Measurements from ENCODE around the gene NUDT4B. TPM values are rescaled to one million over a fixed set of nuclear protein-coding genes. Genes with fewer than 3 reads are reported as not detected.
"Not testable (repeated sequence)": the region's sequence is repeated elsewhere in the genome, so short reads cannot be mapped to it uniquely, and the experiment has no call there.

Gene NUDT4B
- 7.6 and 11.6 TPM in 2 replicates for total RNA-seq

GRCh38 chr1:148748563-148749334 lies at the start of gene NUDT4B:
TSS of gene NUDT4B (plus strand) at chr1:148748774. CDS start at chr1:148748953, 179 bp downstream.
- DNase-seq (ENCODE audit: low read depth): not testable (repeated sequence)

DNA sequence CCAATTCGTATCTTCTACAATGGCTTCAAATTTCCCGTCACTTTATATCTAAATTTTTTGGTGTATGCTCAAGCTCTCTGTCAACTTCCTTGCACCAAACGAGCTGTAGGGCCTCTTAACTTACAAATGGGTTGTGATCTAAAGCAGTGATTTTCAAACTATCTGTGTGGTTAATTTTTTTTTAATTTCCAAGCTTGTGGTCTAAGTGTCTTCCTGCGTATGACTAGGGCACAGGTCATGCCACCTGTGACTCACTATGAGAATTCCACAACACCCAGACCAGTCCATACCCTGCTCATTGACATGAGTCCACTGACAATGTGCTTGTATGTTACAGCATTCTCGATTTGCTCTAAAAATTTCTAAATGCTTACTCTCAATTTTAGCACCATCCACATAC lies 49.2 kb upstream of the NUDT4B start:
- DNase-seq (ENCODE audit: low read depth): not testable (repeated sequence)

DNA sequence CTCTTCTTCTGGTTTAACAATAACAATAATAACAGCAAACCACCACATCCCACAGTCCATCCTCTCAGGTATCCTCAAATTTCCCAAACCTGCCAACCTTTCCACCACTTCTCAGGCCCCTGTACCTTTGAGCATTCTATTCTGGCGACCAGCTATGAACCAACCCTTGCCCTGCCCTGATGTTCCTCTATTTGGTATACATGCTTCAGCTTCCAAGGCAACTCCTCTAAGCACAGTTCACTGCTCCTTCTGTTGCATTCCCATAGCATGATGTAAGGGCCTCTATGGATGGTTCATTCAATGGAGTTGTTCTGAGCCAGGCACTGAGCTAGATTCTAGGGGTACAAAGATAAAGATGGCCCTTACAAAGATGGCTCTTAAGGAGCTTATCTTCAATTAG lies 46.3 kb upstream of the NUDT4B start:
- DNase-seq (ENCODE audit: low read depth): not testable (repeated sequence)

DNA sequence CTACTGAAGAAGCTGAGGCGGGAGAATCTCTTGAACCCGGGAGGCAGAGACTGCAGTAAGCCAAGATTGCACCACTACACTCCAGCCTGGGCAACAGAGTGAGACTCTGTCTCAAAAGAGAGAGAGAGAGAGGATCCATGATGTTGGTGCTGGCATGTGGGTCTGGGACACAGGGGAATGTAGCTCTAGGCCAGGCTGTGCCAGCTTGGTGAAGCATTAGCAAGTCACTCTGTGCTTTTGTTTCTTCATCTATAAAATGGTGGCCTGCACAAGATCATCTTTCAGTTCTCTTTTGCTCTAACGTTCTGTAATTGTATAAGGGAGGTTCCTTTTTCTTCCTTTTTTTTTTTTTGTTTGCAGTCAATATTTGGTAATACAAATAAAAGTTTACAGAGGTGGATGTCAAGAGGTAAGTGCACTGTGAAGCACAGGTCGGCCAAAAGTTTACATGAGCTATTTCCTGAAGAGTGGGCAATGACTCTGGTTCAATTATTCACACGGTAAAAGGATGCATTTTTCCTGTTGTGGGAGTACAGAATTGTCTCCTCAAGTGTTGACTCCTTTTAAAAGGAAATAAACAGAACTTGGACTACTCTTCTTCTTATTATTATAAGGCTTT lies 44.5 kb upstream of the NUDT4B start:
- not testable (repeated sequence) for DNase-seq (ENCODE audit: low read depth)

GRCh38 chr1:148705316-148705948 lies 43.1 kb upstream of the NUDT4B start:
- DNase-seq (ENCODE audit: low read depth): not testable (repeated sequence)

GRCh38 chr1:148708779-148709333 lies 39.7 kb upstream of the NUDT4B start:
- DNase-seq (ENCODE audit: low read depth): not testable (repeated sequence)

GRCh38 chr1:148710772-148711523 lies 37.6 kb upstream of the NUDT4B start:
- not testable (repeated sequence) for DNase-seq (ENCODE audit: low read depth)

DNA sequence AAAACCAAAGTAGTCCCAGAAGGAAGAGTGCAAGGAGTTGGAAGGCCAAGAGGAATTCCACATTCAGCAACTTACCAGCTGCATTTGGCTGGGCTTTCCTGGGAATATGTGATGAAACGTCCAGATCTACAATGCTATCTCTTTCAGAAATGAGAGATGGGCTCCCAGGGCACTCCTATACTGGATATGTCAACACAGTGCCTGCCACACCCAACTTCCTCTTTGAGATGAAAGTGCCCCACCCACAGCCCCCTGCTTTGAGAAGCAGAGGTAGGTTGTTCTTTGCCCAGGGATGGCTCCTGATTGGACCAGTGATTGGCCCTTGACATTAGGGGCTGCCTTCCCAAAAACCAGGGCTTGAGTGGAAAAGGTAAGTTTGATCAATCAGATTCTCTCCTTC lies 36.2 kb upstream of the NUDT4B start:
- not testable (repeated sequence) for DNase-seq (ENCODE audit: low read depth)

DNA sequence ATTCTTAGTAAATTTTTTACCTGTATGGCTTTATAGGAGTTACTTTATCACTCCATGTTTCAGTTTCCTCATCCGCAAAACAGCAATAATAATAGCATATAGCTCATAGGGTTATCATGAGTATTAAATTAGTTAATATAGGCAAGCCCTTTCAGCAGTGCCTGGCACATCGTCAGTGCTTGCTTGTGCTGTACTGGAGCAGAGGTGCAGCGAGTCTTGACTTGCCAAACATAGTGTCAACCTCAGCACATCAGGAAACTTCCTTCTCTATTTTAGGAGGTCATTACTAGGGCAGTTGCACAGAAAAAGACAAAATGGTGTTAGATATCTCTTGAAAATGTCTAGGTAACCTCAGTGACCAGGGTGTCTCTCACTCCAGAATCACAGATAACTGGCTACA lies 33.1 kb upstream of the NUDT4B start:
- DNase-seq (ENCODE audit: low read depth): not testable (repeated sequence)

DNA sequence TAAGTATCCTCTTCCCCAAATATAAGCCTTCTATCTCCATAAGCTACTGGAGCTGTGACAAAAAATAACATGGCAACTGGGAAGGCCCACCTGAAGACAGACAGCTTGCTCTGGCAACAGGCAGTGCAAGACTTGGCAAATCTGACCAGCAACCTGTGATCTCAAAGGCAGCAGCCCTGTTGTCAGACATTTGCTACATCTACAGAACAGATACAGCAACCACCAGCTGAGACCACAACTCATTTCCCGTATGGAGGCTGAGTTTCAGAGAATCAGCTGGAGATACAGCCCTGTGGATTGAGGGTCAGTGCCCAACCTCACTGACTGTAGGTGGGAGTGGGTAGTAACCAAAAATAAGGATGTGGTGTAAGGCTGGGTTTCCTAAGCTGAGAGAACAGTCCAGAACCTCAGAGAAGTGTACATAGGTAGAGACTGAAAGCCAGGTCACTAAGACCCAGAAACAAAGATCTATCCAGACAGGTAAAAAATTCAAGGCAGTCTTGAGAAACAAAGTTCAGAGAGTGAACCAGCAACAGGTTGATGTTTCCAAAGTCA lies 31.5 kb upstream of the NUDT4B start:
- not testable (repeated sequence) for DNase-seq (ENCODE audit: low read depth)

GRCh38 chr1:148720918-148721317 lies 27.7 kb upstream of the NUDT4B start:
- not testable (repeated sequence) for DNase-seq (ENCODE audit: low read depth)

GRCh38 chr1:148722758-148723157 lies 25.8 kb upstream of the NUDT4B start:
- DNase-seq (ENCODE audit: low read depth): not testable (repeated sequence)

GRCh38 chr1:148723515-148723914 lies 25.1 kb upstream of the NUDT4B start:
- not testable (repeated sequence) for DNase-seq (ENCODE audit: low read depth)

DNA sequence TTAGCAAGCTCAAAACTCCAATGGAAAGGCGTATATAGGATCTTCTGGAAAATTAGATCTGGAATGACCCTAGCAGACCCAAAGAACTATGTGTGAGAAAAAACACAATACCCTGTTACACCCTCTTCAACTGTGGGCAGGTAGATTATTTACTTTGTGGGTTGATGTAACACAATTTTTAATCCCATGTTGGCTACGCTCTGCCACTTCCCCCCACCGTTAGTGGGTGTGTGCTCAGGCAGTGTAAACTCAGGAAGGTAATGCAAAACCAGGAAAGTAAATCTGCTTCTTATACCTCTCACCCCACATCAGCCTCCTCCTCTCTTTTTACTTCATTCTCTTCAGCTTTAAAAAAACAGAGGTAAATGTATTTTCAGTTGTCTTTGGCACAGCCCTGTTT lies 23.7 kb upstream of the NUDT4B start:
- DNase-seq (ENCODE audit: low read depth): not testable (repeated sequence)

- DNase-seq (ENCODE audit: low read depth): not testable (repeated sequence)
These were observed 20.7 kb upstream of the NUDT4B start for GRCh38 chr1:148727862-148728261.

DNA sequence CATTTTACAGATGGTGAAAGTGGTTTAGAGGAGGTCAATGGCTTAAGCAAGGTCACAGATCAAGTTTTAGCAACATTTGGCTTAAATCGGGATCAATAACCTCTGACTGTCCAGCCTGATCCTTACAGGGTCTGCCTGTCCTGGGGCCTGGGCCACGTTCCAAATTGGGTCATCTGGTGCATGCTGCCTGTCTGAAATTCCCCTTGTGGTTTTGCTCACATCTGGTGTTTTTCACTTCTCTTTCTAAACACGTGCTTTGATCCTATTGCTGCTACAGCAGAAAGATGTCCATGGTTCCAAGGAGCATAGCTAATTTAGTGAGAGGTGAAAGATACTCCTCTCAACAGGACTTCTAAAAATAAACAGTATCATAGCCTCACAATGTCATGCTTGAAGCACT lies 19.4 kb upstream of the NUDT4B start:
- not testable (repeated sequence) for DNase-seq (ENCODE audit: low read depth)

DNA sequence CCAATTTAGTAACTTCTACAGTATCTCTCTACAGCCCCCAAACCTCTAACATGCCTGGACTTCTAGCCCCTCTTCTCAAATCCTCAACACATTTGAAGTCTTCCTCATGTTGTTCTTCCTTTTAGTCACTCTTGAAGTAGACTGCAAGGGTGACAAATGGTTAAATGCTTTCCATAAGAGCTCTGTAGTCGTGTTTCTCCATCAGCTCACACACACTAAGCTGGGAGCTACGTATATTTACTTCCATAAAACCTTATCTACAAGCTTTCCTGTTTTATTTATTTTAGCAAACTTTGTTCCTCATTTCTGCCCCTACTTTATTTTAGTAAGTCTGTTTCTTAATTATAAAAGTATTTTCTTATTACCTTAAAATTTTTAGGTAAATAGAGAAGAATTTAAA lies 19.0 kb upstream of the NUDT4B start:
- not testable (repeated sequence) for DNase-seq (ENCODE audit: low read depth)

GRCh38 chr1:148732277-148732676 lies 16.3 kb upstream of the NUDT4B start:
- DNase-seq (ENCODE audit: low read depth): not testable (repeated sequence)

GRCh38 chr1:148733585-148734310 lies 14.8 kb upstream of the NUDT4B start:
- not testable (repeated sequence) for DNase-seq (ENCODE audit: low read depth)

- DNase-seq (ENCODE audit: low read depth): not testable (repeated sequence)
These were observed 14.3 kb upstream of the NUDT4B start for GRCh38 chr1:148734311-148734662.

DNA sequence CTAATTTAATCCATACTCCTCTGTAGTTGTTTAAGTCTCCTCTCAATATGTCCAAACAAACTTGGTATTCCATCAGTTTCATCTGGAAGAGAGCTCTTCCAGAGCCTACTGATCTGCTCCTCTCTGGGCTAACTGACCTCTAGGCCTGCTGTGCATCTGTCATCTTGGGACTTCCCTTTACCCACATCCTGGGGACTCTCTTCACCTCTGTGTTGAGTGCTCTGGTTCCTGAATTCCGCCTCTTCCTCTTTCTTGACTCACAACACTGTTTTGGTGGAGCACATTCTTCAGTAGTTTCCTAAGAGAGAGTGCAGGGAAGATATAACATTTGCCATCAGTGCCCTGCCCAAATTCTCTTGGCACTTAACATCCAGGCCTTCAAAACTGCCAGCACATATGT lies 13.0 kb upstream of the NUDT4B start:
- DNase-seq (ENCODE audit: low read depth): not testable (repeated sequence)

Measured in renal cortical epithelial cell (primary cell).